ENCODE results near the gene KRTAP12-3. TPM values are rescaled to one million over a fixed set of nuclear protein-coding genes. Genes with fewer than 3 reads are reported as not detected.

KRTAP12-3 gene
- total RNA-seq, 4 donors from 2014 or later, result not detected

DNA sequence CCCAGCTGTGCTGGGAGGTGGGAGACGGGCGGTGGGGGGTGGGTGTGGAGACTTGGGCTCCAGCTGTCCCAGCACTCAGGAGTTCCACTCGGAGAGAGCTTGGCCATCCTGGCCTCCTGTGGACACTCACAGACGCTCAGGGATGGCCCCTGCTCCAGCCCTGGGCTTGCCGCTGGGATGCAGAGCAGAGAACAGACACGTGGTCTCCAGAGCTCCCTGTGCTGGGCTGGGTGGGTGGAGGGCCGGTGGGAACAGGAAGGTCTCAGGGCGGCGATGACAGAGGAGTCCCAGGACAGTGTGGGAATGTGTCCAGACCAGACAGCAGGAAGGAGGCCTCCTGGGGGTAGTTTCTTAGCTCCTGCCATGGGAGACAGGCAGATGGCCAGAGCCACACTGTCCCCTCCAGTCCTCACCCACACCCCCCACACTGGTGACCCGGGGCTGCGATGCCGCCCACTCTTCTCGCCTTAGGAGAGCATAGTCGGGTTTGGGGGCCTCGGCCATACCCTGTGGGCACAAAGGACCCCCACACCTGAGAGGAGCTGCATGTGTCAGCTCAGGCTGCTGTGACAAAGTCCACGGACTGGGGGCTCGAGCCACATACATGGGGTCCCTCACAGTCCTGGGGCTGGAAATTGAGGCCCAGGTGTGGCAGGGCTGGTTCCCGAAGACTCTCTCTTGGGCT is 28.9 kb upstream of the KRTAP12-3 start:
- TF ChIP-seq, protein P1, sequence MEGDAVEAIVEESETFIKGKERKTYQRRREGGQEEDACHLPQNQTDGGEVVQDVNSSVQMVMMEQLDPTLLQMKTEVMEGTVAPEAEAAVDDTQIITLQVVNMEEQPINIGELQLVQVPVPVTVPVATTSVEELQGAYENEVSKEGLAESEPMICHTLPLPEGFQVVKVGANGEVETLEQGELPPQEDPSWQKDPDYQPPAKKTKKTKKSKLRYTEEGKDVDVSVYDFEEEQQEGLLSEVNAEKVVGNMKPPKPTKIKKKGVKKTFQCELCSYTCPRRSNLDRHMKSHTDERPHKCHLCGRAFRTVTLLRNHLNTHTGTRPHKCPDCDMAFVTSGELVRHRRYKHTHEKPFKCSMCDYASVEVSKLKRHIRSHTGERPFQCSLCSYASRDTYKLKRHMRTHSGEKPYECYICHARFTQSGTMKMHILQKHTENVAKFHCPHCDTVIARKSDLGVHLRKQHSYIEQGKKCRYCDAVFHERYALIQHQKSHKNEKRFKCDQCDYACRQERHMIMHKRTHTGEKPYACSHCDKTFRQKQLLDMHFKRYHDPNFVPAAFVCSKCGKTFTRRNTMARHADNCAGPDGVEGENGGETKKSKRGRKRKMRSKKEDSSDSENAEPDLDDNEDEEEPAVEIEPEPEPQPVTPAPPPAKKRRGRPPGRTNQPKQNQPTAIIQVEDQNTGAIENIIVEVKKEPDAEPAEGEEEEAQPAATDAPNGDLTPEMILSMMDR (IDR thresholded peaks at IDR 0.05), result no peak
- TF ChIP-seq POLR2A (IDR thresholded peaks at IDR 0.05) (no peak), EP300 (IDR thresholded peaks at IDR 0.05) (no peak)
- no peaks in the 10 kb centered on the region for H3K4me1 ChIP-seq
- H3K27ac ChIP-seq, result no peak overlapping the region
- H3K4me3 ChIP-seq, result no peak overlapping the region
- WGBS, 2 donors, result 59 to 68% methylated on average over 14 to 18 of the region's 18 CpGs
- no peak for DNase-seq (ENCODE audit: low spot score in 2 of 2)
- H3K9me3 ChIP-seq, result peaks cover 0 to 56% (median 9%) of the 10 kb centered on the region in 4 donors
- H3K27me3 ChIP-seq, result peaks cover 0 to 15% of the 10 kb centered on the region in 2 donors
- H3K36me3 ChIP-seq, result no peaks in the 10 kb centered on the region

DNA sequence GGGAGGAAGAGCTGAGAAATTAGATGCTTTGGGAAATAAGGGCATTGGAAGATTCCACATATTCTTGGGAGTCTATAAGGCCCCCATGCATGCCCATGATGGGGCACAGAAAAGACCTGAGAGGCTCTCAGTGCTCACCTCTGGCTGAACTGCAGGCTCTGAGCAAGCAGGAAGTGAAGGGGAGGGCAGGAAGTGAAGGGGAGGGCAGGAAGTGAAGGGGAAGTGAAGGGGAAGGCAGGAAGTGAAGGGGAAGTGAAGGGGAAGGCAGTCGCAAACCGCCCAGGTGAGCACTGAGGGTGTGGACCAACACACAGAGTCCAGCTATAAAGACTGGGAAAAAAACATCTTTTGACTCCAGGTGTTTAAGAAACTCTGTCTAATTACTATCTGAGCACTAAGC is 27.3 kb upstream of the KRTAP12-3 start:
- Histone ChIP-seq H3K27ac (no peak overlapping the region), H3K4me1 (no peaks in the 10 kb centered on the region), H3K27me3 (peaks cover 0 to 15% of the 10 kb centered on the region in 2 donors), H3K9me3 (peaks cover 0 to 40% (median 5%) of the 10 kb centered on the region in 4 donors), H3K4me3 (no peak overlapping the region), H3K36me3 (no peaks in the 10 kb centered on the region)
- TF ChIP-seq POLR2A (IDR thresholded peaks at IDR 0.05) (no peak), EP300 (IDR thresholded peaks at IDR 0.05) (no peak)
- TF ChIP-seq, protein P1 (IDR thresholded peaks at IDR 0.05), result no peak
- WGBS, 2 donors, result 81 to 89% methylated on average over 2 of the region's 2 CpGs
- DNase-seq (ENCODE audit: low spot score in 2 of 2), result no peak

DNA sequence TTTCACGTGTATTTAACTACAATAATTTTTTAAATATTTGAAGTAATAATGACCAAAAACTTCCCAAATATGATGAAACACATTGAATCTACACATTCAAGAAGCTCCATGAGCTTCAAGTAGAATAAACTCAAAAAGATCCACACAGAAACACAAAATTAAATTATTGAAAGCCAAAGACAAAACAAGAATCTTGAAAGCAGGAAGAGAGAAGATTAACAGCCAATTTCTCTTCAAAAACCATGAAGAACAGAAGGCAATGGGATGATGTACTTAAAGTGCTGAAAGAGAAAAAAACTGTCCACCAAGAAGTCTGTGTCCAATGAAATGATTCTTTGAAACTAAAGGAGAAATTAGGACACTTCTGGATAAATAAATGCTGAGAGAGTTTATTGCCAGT is 25.7 kb upstream of the KRTAP12-3 start:
- TF ChIP-seq POLR2A (IDR thresholded peaks at IDR 0.05), result no peak
- TF ChIP-seq EP300 (IDR thresholded peaks at IDR 0.05), result no peak
- TF ChIP-seq, protein P1 (IDR thresholded peaks at IDR 0.05), result no peak
- H3K4me3 ChIP-seq, result no peak overlapping the region
- DNase-seq (ENCODE audit: low spot score in 2 of 2), result no peak
- H3K4me1 ChIP-seq, result no peaks in the 10 kb centered on the region
- H3K27ac ChIP-seq, result no peak overlapping the region
- 91 to 98% methylated on average over 1 of the region's 1 CpG for WGBS, 2 donors
- no peaks in the 10 kb centered on the region for H3K36me3 ChIP-seq
- H3K9me3 ChIP-seq, result peaks cover 0 to 38% (median 5%) of the 10 kb centered on the region in 4 donors
- H3K27me3 ChIP-seq, result peaks cover 0 to 15% of the 10 kb centered on the region in 2 donors

DNA sequence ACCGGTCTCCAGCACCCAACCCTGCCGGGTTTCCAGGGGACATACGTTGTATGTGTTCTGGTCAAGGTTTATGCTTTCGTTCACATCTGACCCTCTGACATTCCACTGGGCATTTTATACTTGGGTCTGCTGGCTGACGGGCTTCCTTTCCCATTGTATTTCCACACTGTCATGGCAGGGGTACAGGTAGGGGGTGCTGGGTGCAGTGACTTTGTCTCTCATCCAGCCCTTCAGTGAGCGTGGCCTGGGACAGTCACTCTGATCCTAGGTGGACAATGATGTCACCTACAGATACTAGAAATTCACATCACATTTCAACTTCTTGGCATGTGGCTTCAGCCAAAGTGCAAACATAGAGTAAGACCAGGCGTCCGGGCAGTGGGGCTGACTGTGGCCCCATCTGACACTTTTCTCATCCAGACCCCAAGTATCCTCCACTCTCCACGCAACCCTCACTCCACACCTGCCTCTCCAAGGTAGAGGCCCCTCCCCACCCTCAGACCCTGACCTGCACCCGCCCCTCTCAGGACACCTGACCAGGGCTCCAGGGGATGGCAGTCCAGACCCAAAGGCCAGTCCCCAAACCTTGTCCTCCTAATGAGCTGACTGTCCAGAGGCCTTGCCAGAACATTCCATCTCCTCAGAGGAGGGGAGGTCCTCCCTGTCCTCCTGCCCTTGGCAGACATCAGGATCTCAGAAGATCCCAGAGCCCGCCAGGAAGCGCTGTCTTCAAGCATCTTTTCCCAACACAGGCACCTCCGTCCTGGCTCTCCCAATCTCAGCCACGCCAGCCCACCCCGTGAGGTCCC is 21.3 kb upstream of the KRTAP12-3 start:
- Histone ChIP-seq H3K27me3 (no peaks in the 10 kb centered on the region), H3K36me3 (no peaks in the 10 kb centered on the region), H3K27ac (no peak overlapping the region), H3K9me3 (peaks cover 0 to 27% (median 4%) of the 10 kb centered on the region in 4 donors), H3K4me3 (no peak overlapping the region), H3K4me1 (no peaks in the 10 kb centered on the region)
- WGBS, 2 donors, result 77 to 81% methylated on average over 12 to 13 of the region's 15 CpGs
- TF ChIP-seq, protein P1 (IDR thresholded peaks at IDR 0.05), result no peak
- TF ChIP-seq EP300 (IDR thresholded peaks at IDR 0.05) (no peak), POLR2A (IDR thresholded peaks at IDR 0.05) (no peak)
- DNase-seq (ENCODE audit: low spot score in 2 of 2), result no peak

Measured in tibial nerve (tissue), 4 donors.